ENCODE results near the gene GPAM. TPM values are rescaled to one million over a fixed set of nuclear protein-coding genes. Genes with fewer than 3 reads are reported as not detected.

GPAM gene
- total and polyA plus RNA-seq, 8 donors = 1.2 to 14.0 (median 3.0) TPM

DNA sequence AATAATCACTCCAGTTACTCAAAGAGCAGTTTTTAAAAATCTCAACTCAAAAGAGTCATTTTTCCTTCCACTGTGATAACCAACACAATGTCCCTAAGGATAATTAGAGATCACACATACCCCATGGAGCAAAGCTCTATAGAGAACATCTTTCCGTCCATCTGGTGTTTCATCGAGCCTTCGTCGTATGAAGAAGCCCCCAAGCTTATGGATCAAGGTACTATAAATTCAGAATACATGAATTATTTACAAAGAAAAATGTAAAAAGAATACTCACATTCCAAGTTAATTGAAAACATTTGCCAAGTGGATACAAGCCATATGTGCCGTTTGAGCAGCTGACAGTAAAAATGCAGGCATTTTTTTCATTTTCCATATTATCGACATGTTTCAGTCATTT, 14.8 kb downstream of the GPAM start:
- H3K4me3 ChIP-seq = no peak overlapping the region
- H3K9me3 ChIP-seq = no peaks in the 10 kb centered on the region
- TF ChIP-seq POLR2AphosphoS5 (IDR thresholded peaks at IDR 0.05) (no peak), POLR2A (IDR thresholded peaks at IDR 0.05) (no peak), EP300 (IDR thresholded peaks at IDR 0.05) (no peak)
- TF ChIP-seq, protein P1, sequence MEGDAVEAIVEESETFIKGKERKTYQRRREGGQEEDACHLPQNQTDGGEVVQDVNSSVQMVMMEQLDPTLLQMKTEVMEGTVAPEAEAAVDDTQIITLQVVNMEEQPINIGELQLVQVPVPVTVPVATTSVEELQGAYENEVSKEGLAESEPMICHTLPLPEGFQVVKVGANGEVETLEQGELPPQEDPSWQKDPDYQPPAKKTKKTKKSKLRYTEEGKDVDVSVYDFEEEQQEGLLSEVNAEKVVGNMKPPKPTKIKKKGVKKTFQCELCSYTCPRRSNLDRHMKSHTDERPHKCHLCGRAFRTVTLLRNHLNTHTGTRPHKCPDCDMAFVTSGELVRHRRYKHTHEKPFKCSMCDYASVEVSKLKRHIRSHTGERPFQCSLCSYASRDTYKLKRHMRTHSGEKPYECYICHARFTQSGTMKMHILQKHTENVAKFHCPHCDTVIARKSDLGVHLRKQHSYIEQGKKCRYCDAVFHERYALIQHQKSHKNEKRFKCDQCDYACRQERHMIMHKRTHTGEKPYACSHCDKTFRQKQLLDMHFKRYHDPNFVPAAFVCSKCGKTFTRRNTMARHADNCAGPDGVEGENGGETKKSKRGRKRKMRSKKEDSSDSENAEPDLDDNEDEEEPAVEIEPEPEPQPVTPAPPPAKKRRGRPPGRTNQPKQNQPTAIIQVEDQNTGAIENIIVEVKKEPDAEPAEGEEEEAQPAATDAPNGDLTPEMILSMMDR (IDR thresholded peaks at IDR 0.05) = no peak
- no peaks in the 10 kb centered on the region for H3K27me3 ChIP-seq
- WGBS, 5 donors = 90 to 96% (median 92%) methylated on average over 6 of the region's 6 CpGs
- intact Hi-C loops (cut with DNase I; ENCODE audit: low total_unique reads) = no loop called here
- no peak for DNase-seq
- H3K27ac ChIP-seq = no peak overlapping the region
- H3K36me3 ChIP-seq = peaks cover 33 to 100% (median 99%) of the 10 kb centered on the region in 4 donors
- peaks cover 0 to 3% (median 0%) of the 10 kb centered on the region in 4 donors for H3K4me1 ChIP-seq

- no peak overlapping the region for H3K27ac ChIP-seq
- 87 to 95% (median 94%) methylated on average over 3 of the region's 3 CpGs for WGBS, 5 donors
- H3K9me3 ChIP-seq = no peaks in the 10 kb centered on the region
- H3K4me3 ChIP-seq = no peak overlapping the region
- H3K36me3 ChIP-seq = peaks cover 29 to 100% (median 99%) of the 10 kb centered on the region in 4 donors
- no peaks in the 10 kb centered on the region for H3K4me1 ChIP-seq
- H3K27me3 ChIP-seq = no peaks in the 10 kb centered on the region
- DNase-seq = no peak
- TF ChIP-seq POLR2A (IDR thresholded peaks at IDR 0.05) = no peak
- no peak for TF ChIP-seq POLR2AphosphoS5 (IDR thresholded peaks at IDR 0.05)
- no peak for TF ChIP-seq EP300 (IDR thresholded peaks at IDR 0.05)
- TF ChIP-seq, protein P1 (IDR thresholded peaks at IDR 0.05) = no peak
- intact Hi-C loops (cut with DNase I; ENCODE audit: low total_unique reads) = no loop called here
Measured at GRCh38 chr10:112166800-112167199, 16.8 kb downstream of the GPAM start.

DNA sequence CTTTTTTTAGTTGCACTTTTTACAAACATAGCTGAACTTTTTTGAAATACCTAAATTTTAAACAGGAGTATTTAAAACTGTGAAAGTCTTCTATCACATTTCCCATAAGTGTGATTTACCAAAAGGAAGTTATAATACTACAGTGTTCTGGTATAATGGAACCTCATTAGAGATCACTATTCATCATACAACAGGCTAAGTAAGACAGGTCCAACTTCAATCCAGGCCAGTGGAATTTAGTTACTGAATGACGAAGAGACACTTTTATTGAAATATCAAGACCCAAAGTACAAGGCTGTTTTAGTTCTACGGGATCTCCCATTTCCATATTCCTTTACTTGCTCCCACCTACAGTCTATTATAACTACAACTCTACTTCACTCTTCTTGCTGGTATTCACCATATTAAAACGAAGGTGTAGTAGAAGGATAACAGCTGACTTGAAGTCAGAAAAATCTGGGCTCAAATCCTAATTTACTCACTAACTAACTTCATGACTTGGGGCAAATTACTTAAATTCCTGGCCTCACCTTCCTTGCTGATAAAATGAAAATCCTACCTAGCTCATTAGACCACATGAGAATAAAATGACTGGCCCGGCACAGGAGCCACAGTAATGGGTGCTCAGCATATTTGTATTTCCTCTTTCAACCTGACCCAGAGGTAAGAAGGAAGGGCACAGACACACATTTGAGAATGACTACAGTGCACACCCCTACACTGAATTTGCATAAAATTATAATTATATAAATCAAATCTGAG, 21.6 kb downstream of the GPAM start:
- H3K4me1 ChIP-seq = no peaks in the 10 kb centered on the region
- peaks cover 32 to 100% (median 99%) of the 10 kb centered on the region in 4 donors for H3K36me3 ChIP-seq
- TF ChIP-seq EP300 (IDR thresholded peaks at IDR 0.05) (no peak), POLR2AphosphoS5 (IDR thresholded peaks at IDR 0.05) (no peak), POLR2A (IDR thresholded peaks at IDR 0.05) (no peak)
- TF ChIP-seq, protein P1 (IDR thresholded peaks at IDR 0.05) = no peak
- no peaks in the 10 kb centered on the region for H3K27me3 ChIP-seq
- H3K9me3 ChIP-seq = no peaks in the 10 kb centered on the region
- 65 to 78% (median 70%) methylated on average over 4 of the region's 4 CpGs for WGBS, 5 donors
- intact Hi-C loops (cut with DNase I; ENCODE audit: low total_unique reads) = no loop called here
- no peak for DNase-seq
- H3K4me3 ChIP-seq = no peak overlapping the region
- no peak overlapping the region for H3K27ac ChIP-seq

GRCh38 chr10:112160834-112161233, 22.7 kb downstream of the GPAM start:
- TF ChIP-seq EP300 (IDR thresholded peaks at IDR 0.05) (no peak), POLR2A (IDR thresholded peaks at IDR 0.05) (no peak), POLR2AphosphoS5 (IDR thresholded peaks at IDR 0.05) (no peak)
- TF ChIP-seq, protein P1 (IDR thresholded peaks at IDR 0.05) = no peak
- Histone ChIP-seq H3K4me3 (no peak overlapping the region), H3K9me3 (no peaks in the 10 kb centered on the region), H3K4me1 (no peaks in the 10 kb centered on the region), H3K27me3 (no peaks in the 10 kb centered on the region), H3K27ac (no peak overlapping the region), H3K36me3 (peaks cover 36 to 100% (median 100%) of the 10 kb centered on the region in 4 donors)
- intact Hi-C loops (cut with DNase I; ENCODE audit: low total_unique reads) = no loop called here
- DNase-seq = no peak
- WGBS, 5 donors = 93 to 100% (median 96%) methylated on average over 3 of the region's 3 CpGs
